ENCODE data around the gene ATXN7.

DNA sequence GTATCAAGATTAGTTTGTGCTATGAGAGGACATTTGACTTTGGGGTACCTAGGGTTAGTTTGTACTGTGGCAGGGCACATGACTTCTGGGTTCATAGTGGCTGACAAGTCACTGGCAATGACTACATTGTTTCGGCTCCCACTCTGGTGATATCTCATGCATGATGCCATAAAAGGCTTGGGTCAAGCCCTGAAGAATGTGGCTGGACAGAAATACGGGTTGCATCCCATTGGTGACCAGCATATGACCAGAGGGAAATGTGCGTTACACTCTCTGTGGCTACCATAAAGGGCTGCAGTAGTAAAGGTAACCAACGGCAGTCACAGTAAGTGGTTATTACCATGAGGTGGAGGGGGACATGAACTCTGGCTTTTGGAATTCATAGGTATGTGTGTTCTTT, 18.5 kb upstream of the ATXN7 start:
- no peak for TF ChIP-seq POLR2AphosphoS5 (IDR thresholded peaks at IDR 0.05)
- TF ChIP-seq EP300 (IDR thresholded peaks at IDR 0.05; ENCODE audit: low read depth) = no peak
